Spleen (tissue), 11 donors: Measurements from ENCODE around the gene SMCR8. TPM values are rescaled to one million over a fixed set of nuclear protein-coding genes. Genes with fewer than 3 reads are reported as not detected.
A peak's percentile ranks its signal among the peaks of the same experiment; 100 is the strongest.

ENCODE experiments used
- DNase-seq: peaks from one replicate; pipeline ENCODE4 v3.0.0-alpha.2; 2020
- H3K27ac ChIP-seq, 8 donors: fragments of 200-600 bp; sonication (generic) in 7 of 8; 1 replicate in 4 of 8; 2 replicates in 4 of 8; pipeline versions ENCODE4 v1.5.0 to v1.8.0; 2016 to 2021; ENCODE audit warnings: inconsistent platforms in 4 of 8, mild to moderate bottlenecking in 4 of 8, moderate library complexity in 1 of 8
- H3K27me3 ChIP-seq, 7 donors: fragments of 200-600 bp; sonication (generic) in 6 of 7; replicated peaks in 1 of 7; 1 replicate in 4 of 7; 2 replicates in 3 of 7; pipeline versions ENCODE4 v1.5.0 to v1.8.0; 2016 to 2021; ENCODE audit warnings: inconsistent platforms in 3 of 7, mild to moderate bottlenecking in 1 of 7
- H3K36me3 ChIP-seq, 6 donors: fragments of 200-600 bp; sonication (generic) in 5 of 6; 1 replicate in 4 of 6; 2 replicates in 2 of 6; pipeline versions ENCODE4 v1.5.0 to v1.8.0; 2016 to 2021; ENCODE audit warnings: inconsistent platforms in 2 of 6
- H3K4me1 ChIP-seq, 6 donors: fragments of 200-600 bp; sonication (generic) in 5 of 6; 1 replicate in 3 of 6; 2 replicates in 3 of 6; pipeline versions ENCODE4 v1.5.0 to v1.8.0; 2016 to 2021; ENCODE audit warnings: inconsistent platforms in 3 of 6
- H3K4me3 ChIP-seq, 8 donors: fragments of 200-600 bp; sonication (generic) in 7 of 8; 1 replicate in 4 of 8; 2 replicates in 4 of 8; pipeline versions ENCODE4 v1.5.0 to v1.8.0; 2016 to 2021; ENCODE audit warnings: inconsistent platforms in 4 of 8, mild to moderate bottlenecking in 4 of 8, moderate library complexity in 2 of 8
- H3K9me3 ChIP-seq, 8 donors: fragments of 200-600 bp; sonication (generic) in 7 of 8; 1 replicate in 4 of 8; 2 replicates in 4 of 8; pipeline versions ENCODE4 v1.5.0 to v1.8.0; 2016 to 2021; ENCODE audit warnings: inconsistent platforms in 4 of 8
- CTCF ChIP-seq, 11 experiments: fragments of 200-600 bp in 7 of 11; fragments of 450-650 bp in 4 of 11; sonication (generic) in 4 of 11; IDR thresholded peaks in 8 of 11; conservative IDR thresholded peaks in 3 of 11; 1 replicate in 7 of 11; 2 replicates in 4 of 11; pipeline versions ENCODE4 v1.4.0 to v1.8.0; 2016 to 2021; ENCODE audit warnings: antibody characterized with exemption in 11 of 11, inconsistent platforms in 4 of 11, mild to moderate bottlenecking in 1 of 11
- POLR2A ChIP-seq, 3 donors: fragments of 450-650 bp; IDR thresholded peaks; one replicate each; pipeline ENCODE4 v1.5.1; 2017; ENCODE audit warnings: antibody characterized with exemption in 3 of 3, mild to moderate bottlenecking in 1 of 3
- POLR2AphosphoS5 ChIP-seq, 3 donors: sonication (generic); formaldehyde crosslinking; IDR thresholded peaks; one replicate each; pipeline ENCODE4 v1.5.1; 2017; ENCODE audit warnings: antibody characterized with exemption in 3 of 3
- WGBS, 5 donors: extraction: QIAGEN DNeasy Blood & Tissue Kit in 3 of 5; methylation state at CpG; one replicate each; pipeline versions ENCODE4 v1.1.5 to v1.1.7; 2013 to 2018; 5-methylcytosine and 5-hydroxymethylcytosine counted together
- intact Hi-C: fragments of 100-400 bp; cut with DNase I; formaldehyde crosslinking; loops from one replicate; pipeline ENCODE4 v1.15.0; 2023; ENCODE audit warnings: low total_unique reads
- polyA plus RNA-seq, 3 donors: library from polyadenylated mRNA; stranded (reverse); fragments of 200-250 nt; gene quantifications; one replicate each; pipeline ENCODE4 v1.2.1, GENCODE V29; 2013
- total RNA-seq, 7 donors: library from RNA; depleted of rRNA in 3 of 7; stranded (reverse); fragments of >200 nt in 3 of 7; fragmentation: NEBNext Ultra II Directional in 4 of 7; extraction: Animal tissue kit (Norgen Biotek cat#: 25700) in 4 of 7; gene quantifications; one replicate each; pipeline versions ENCODE4 v1.1.0 to v1.2.1, GENCODE V29; 2016 to 2021
- donor health status: healthy with polysubstance abuse.
- donor health status: DM: no; HTN: no; CAD: no; lungs with moderate emphysema.
- donor health status: DM: no; HTN: no; CAD: no.
- donor health status: Bipolar disorder and iron deficiency.
- donor health status: healthy.
- donor health status: DM: no; HTN: no; CAD: no.
- donor health status: DM: yes; HTN: yes; CAD: no.

The SMCR8 gene
- total and polyA plus RNA-seq, 10 donors = 3.9 to 38.0 (median 28.4) TPM

GRCh38 chr17:18339933-18340332 is 24.8 kb downstream of the SMCR8 start:
- H3K36me3 ChIP-seq = peaks cover 2 to 98% (median 41%) of the 10 kb centered on the region in 6 donors
- no peaks in the 10 kb centered on the region for H3K4me1 ChIP-seq
- H3K9me3 ChIP-seq = no peaks in the 10 kb centered on the region
- no peak for DNase-seq
- no peaks in the 10 kb centered on the region for H3K27me3 ChIP-seq
- WGBS, 5 donors = 94 to 98% (median 97%) methylated on average over 10 to 13 of the region's 13 CpGs
- intact Hi-C loops = no loop called here
- H3K4me3 ChIP-seq = no peak overlapping the region
- H3K27ac ChIP-seq = no peak overlapping the region
- no peak for TF ChIP-seq POLR2AphosphoS5 (IDR thresholded peaks at IDR 0.05)
- TF ChIP-seq POLR2A (IDR thresholded peaks at IDR 0.05) = no peak
- TF ChIP-seq CTCF (IDR thresholded peaks at IDR 0.05 in 8 of 11, conservative IDR thresholded peaks at IDR 0.05 in 3 of 11) = no peak

GRCh38 chr17:18344021-18344420 is 28.9 kb downstream of the SMCR8 start:
- 71 to 93% (median 87%) methylated on average over 5 of the region's 5 CpGs for WGBS, 5 donors
- TF ChIP-seq POLR2AphosphoS5 (IDR thresholded peaks at IDR 0.05) = no peak
- no peak for TF ChIP-seq POLR2A (IDR thresholded peaks at IDR 0.05)
- TF ChIP-seq CTCF (IDR thresholded peaks at IDR 0.05 in 8 of 11, conservative IDR thresholded peaks at IDR 0.05 in 3 of 11) = no peak
- Histone ChIP-seq H3K4me3 (no peak overlapping the region), H3K9me3 (no peaks in the 10 kb centered on the region), H3K36me3 (peaks cover 2 to 98% (median 53%) of the 10 kb centered on the region in 6 donors), H3K4me1 (no peaks in the 10 kb centered on the region), H3K27me3 (no peaks in the 10 kb centered on the region), H3K27ac (no peak overlapping the region)
- DNase-seq = no peak
- intact Hi-C loops = no loop called here

- Histone ChIP-seq H3K27ac (no peak overlapping the region), H3K4me3 (no peak overlapping the region), H3K9me3 (no peaks in the 10 kb centered on the region), H3K4me1 (peaks cover 0 to 20% (median 0%) of the 10 kb centered on the region in 6 donors), H3K36me3 (peaks cover 0 to 82% (median 40%) of the 10 kb centered on the region in 6 donors), H3K27me3 (no peaks in the 10 kb centered on the region)
- TF ChIP-seq CTCF (IDR thresholded peaks at IDR 0.05 in 8 of 11, conservative IDR thresholded peaks at IDR 0.05 in 3 of 11) (no peak), POLR2A (IDR thresholded peaks at IDR 0.05) (no peak)
- 94 to 98% (median 98%) methylated on average over 6 of the region's 6 CpGs for WGBS, 5 donors
- no peak for DNase-seq
- intact Hi-C loops = no loop called here
Measured at GRCh38 chr17:18353541-18353940, 38.4 kb downstream of the SMCR8 start.

- peak overlapping the region in 4 of 8 donors; percentile 38 to 73 (median 68) for H3K27ac ChIP-seq
- TF ChIP-seq POLR2A (IDR thresholded peaks at IDR 0.05) (no peak), POLR2AphosphoS5 (IDR thresholded peaks at IDR 0.05) (peak in 1 of 3 donors; percentile 54)
- 79 to 89% (median 88%) methylated on average over 10 of the region's 10 CpGs for WGBS, 5 donors
Measured at GRCh38 chr17:18356624-18357023, 41.5 kb downstream of the SMCR8 start.

GRCh38 chr17:18360518-18360917 is 45.4 kb downstream of the SMCR8 start:
- Histone ChIP-seq H3K4me1 (peaks cover 4 to 50% (median 23%) of the 10 kb centered on the region in 6 donors), H3K27me3 (no peaks in the 10 kb centered on the region), H3K4me3 (no peak overlapping the region), H3K36me3 (peaks cover 0 to 34% (median under 1%) of the 10 kb centered on the region in 6 donors), H3K27ac (no peak overlapping the region), H3K9me3 (no peaks in the 10 kb centered on the region)
- 88 to 93% (median 91%) methylated on average over 8 of the region's 8 CpGs for WGBS, 5 donors
- intact Hi-C loops = no loop called here
- no peak for TF ChIP-seq POLR2AphosphoS5 (IDR thresholded peaks at IDR 0.05)
- no peak for TF ChIP-seq POLR2A (IDR thresholded peaks at IDR 0.05)
- TF ChIP-seq CTCF (IDR thresholded peaks at IDR 0.05 in 8 of 11, conservative IDR thresholded peaks at IDR 0.05 in 3 of 11) = no peak
- no peak for DNase-seq

More at GRCh38 chr17:18356624-18357023, 41.5 kb downstream of the SMCR8 start:
- no peaks in the 10 kb centered on the region for H3K9me3 ChIP-seq
- H3K36me3 ChIP-seq = peaks cover 0 to 73% (median 24%) of the 10 kb centered on the region in 6 donors
- DNase-seq = no peak
- no peaks in the 10 kb centered on the region for H3K27me3 ChIP-seq
- peaks cover 0 to 25% (median 2%) of the 10 kb centered on the region in 6 donors for H3K4me1 ChIP-seq
- H3K4me3 ChIP-seq = peak overlapping the region in 1 of 8 donors; percentile 11
- intact Hi-C loops = no loop called here
